GM12878 (cell line): Measurements from ENCODE around the gene NLGN1. TPM values are rescaled to one million over a fixed set of nuclear protein-coding genes. Genes with fewer than 3 reads are reported as not detected.

Source experiments
- ATAC-seq: fragments of 200-7000 bp; cut with Tn5 transposase; 3 replicates; pipeline ENCODE4 v1.9.1; 2020; ENCODE audit warnings: mild to moderate bottlenecking, moderate library complexity
- BruUV-seq: library from RNA; stranded (reverse); fragments of 400-500 nt; replicated peaks from 2 replicates; lab custom pipeline; 2021; lab: Mats Ljungman, UMichigan
- CTCF ChIA-PET: fragments of 300-600 bp; sonication (Branson Sonifier 250); formaldehyde crosslinking; extraction: SDS; loops from one replicate; lab custom pipeline; 2021; ENCODE audit warnings: inconsistent platforms; lab: Yijun Ruan, JAX
- POLR2A ChIA-PET: fragments of 350-600 bp; formaldehyde crosslinking; extraction: SDS; loops from one replicate; lab custom pipeline; 2021; ENCODE audit warnings: inconsistent platforms; lab: Charles Lee
- RAD21 ChIA-PET: fragments of 300-600 bp; sonication (Branson Sonifier 250); formaldehyde crosslinking; loops from one replicate; lab custom pipeline; 2023; ENCODE audit warnings: antibody characterized with exemption; ENCODE audit not compliant: unreplicated experiment; lab: Charles Lee
- SMC1A ChIA-PET: fragments of 300-600 bp; sonication (Branson Sonifier 250); formaldehyde crosslinking; loops from one replicate; lab custom pipeline; 2023; ENCODE audit not compliant: unreplicated experiment, uncharacterized antibody; lab: Charles Lee
- DNase-seq: peaks from one replicate; pipeline ENCODE4 v3.0.0-alpha.2; 2011; ENCODE audit warnings: low read depth, low spot score
- FAIRE-seq: peaks from 3 replicates; lab custom pipeline; 2011; peaks lifted over from hg19 to GRCh38; lab: Jason Lieb, UNC
- H2AFZ ChIP-seq: 2 replicates; pipeline ENCODE4 v1.6.0; 2011; ENCODE audit warnings: low read depth, low read length, control low read depth; ENCODE audit not compliant: control insufficient read depth
- H3K27ac ChIP-seq: 2 replicates; pipeline ENCODE4 v1.5.1; 2011; ENCODE audit warnings: control low read depth; ENCODE audit not compliant: control insufficient read depth, insufficient read depth
- H3K27me3 ChIP-seq, 2 experiments: replicated peaks in 1 of 2; 2 replicates each; pipeline versions ENCODE4 v1.6.0 to v1.6.1; 2011; ENCODE audit warnings: low read length in 1 of 2; ENCODE audit not compliant: control insufficient read depth in 2 of 2, insufficient read depth in 2 of 2
- H3K36me3 ChIP-seq, 2 experiments: 2 replicates each; pipeline ENCODE4 v1.5.1; 2011; ENCODE audit warnings: low read length in 1 of 2; ENCODE audit not compliant: control insufficient read depth in 2 of 2, insufficient read depth in 2 of 2
- H3K4me1 ChIP-seq: 2 replicates; pipeline ENCODE4 v1.6.1; 2011; ENCODE audit warnings: mild to moderate bottlenecking, low read length, moderate library complexity, mixed read lengths; ENCODE audit not compliant: control insufficient read depth, insufficient read depth
- H3K4me2 ChIP-seq: 2 replicates; pipeline ENCODE4 v1.6.0; 2011; ENCODE audit warnings: control low read depth; ENCODE audit not compliant: control insufficient read depth, insufficient read depth
- H3K4me3 ChIP-seq: fragments of 200-600 bp; sonication (generic); 2 replicates; pipeline ENCODE4 v1.5.1; 2016
- H3K79me2 ChIP-seq: 2 replicates; pipeline ENCODE4 v1.6.0; 2011; ENCODE audit warnings: low read length; ENCODE audit not compliant: control insufficient read depth, insufficient read depth
- H3K9ac ChIP-seq: 2 replicates; pipeline ENCODE4 v1.8.0; 2011; ENCODE audit warnings: low read length, control low read depth, mixed read lengths; ENCODE audit not compliant: control insufficient read depth, insufficient read depth
- H3K9me3 ChIP-seq: replicated peaks from 3 replicates; pipeline ENCODE4 v1.5.1; 2011; ENCODE audit warnings: mild to moderate bottlenecking, low read length; ENCODE audit not compliant: control insufficient read depth, insufficient read depth
- H4K20me1 ChIP-seq: 2 replicates; pipeline ENCODE4 v1.6.0; 2011; ENCODE audit not compliant: control insufficient read depth, insufficient read depth
- CBX3 ChIP-seq: fragments of 200-600 bp; sonication (generic); IDR thresholded peaks from 2 replicates; pipeline ENCODE4 v1.6.1; 2016; ENCODE audit warnings: low read depth, borderline replicate concordance
- CHD4 ChIP-seq: fragments of 200-600 bp; sonication (generic); IDR thresholded peaks from 2 replicates; pipeline ENCODE4 v1.6.1; 2016; ENCODE audit warnings: mild to moderate bottlenecking
- ETV6 ChIP-seq, 2 experiments: fragments of 450-650 bp in 1 of 2; IDR thresholded peaks in 1 of 2; conservative IDR thresholded peaks in 1 of 2; 2 replicates each; pipeline ENCODE4 v1.6.1; 2014; ENCODE audit warnings: antibody characterized with exemption in 1 of 2, borderline replicate concordance in 1 of 2, low read depth in 1 of 2, mild to moderate bottlenecking in 1 of 2, moderate library complexity in 1 of 2
- IRF4 ChIP-seq: IDR thresholded peaks from 2 replicates; pipeline ENCODE4 v1.6.1; 2011; ENCODE audit warnings: low read depth, low read length
- KLF5 ChIP-seq: fragments of 450-650 bp; IDR thresholded peaks from 2 replicates; pipeline ENCODE4 v1.6.1; 2014; ENCODE audit warnings: mild to moderate bottlenecking; ENCODE audit not compliant: partially characterized antibody
- NBN ChIP-seq: fragments of 450-650 bp; IDR thresholded peaks from 2 replicates; pipeline ENCODE4 v1.6.1; 2016
- POU2F2 ChIP-seq: IDR thresholded peaks from 3 replicates; pipeline ENCODE4 v1.6.1; 2011; ENCODE audit warnings: low read depth, mild to moderate bottlenecking, low read length, borderline replicate concordance
- RUNX3 ChIP-seq: IDR thresholded peaks from 2 replicates; pipeline ENCODE4 v1.6.1; 2012; ENCODE audit warnings: low read length, inconsistent platforms
- SREBF1 ChIP-seq: IDR thresholded peaks from 2 replicates; pipeline ENCODE4 v1.6.1; 2012; ENCODE audit warnings: mild to moderate bottlenecking, low read length
- SREBF2 ChIP-seq: IDR thresholded peaks from 2 replicates; pipeline ENCODE4 v1.6.1; 2012; ENCODE audit warnings: mild to moderate bottlenecking, low read length
- WGBS: methylation state at CpG from one replicate; pipeline ENCODE4 v1.1.6; 2016; ENCODE audit warnings: low lambda C conversion rate; ENCODE audit not compliant: insufficient replicate concordance, insufficient coverage; ENCODE audit errors: missing lambda C conversion rate; 5-methylcytosine and 5-hydroxymethylcytosine counted together
- in situ Hi-C: fragments of 300-500 bp; cut with MboI; formaldehyde crosslinking; loops from 9 replicates; pipeline ENCODE4 v1.14.3; 2018; ENCODE audit warnings: mixed read lengths
- intact Hi-C: fragments of 100-400 bp; cut with micrococcal nuclease; formaldehyde crosslinking; loops from one replicate; pipeline ENCODE4 v1.14.2; 2022; ENCODE audit not compliant: unreplicated experiment
- polyA plus RNA-seq, 11 experiments: library from polyadenylated mRNA; depleted of rRNA in 4 of 11; unstranded in 6 of 11; stranded (reverse) in 5 of 11; fragments of >200 nt; fragmentation: Nextera tagmentation in 4 of 11; fragmentation: Illumina TruSeq in 1 of 11; extraction: Ambion mirVana in 4 of 11; extraction: Trizol in 1 of 11; gene quantifications; 1 replicate in 1 of 11; 2 replicates in 10 of 11; pipeline versions ENCODE4 v1.2.1 to v1.2.3, GENCODE V29; 2011 to 2016; ENCODE audit warnings: inconsistent platforms in 2 of 11, missing spikeins in 2 of 11, low read depth in 1 of 11
- total RNA-seq, 4 experiments: library from RNA; depleted of rRNA in 3 of 4; stranded (reverse); fragments of >200 nt in 3 of 4; fragmentation: Illumina TruSeq in 1 of 4; extraction: Trizol in 1 of 4; gene quantifications; 2 replicates each; pipeline versions ENCODE4 v1.2.1 to v1.2.3, GENCODE V29; 2013 to 2021
- TF ChIP-seq, protein P1 (sequence below): fragments of 450-650 bp; IDR thresholded peaks from 2 replicates; pipeline ENCODE4 v1.6.1; 2017; ENCODE audit warnings: low read depth, mild to moderate bottlenecking, moderate library complexity
- TF ChIP-seq, protein P2 (sequence below): fragments of 150-350 bp; IDR thresholded peaks from 2 replicates; pipeline ENCODE4 v1.6.1; 2016; ENCODE audit warnings: low read depth, low read length

Gene NLGN1
- total and polyA plus RNA-seq, 10 of the 15 experiments (the other 5 are each of a cell fraction or from before 2014, with no cell fraction given) = not detected

DNA sequence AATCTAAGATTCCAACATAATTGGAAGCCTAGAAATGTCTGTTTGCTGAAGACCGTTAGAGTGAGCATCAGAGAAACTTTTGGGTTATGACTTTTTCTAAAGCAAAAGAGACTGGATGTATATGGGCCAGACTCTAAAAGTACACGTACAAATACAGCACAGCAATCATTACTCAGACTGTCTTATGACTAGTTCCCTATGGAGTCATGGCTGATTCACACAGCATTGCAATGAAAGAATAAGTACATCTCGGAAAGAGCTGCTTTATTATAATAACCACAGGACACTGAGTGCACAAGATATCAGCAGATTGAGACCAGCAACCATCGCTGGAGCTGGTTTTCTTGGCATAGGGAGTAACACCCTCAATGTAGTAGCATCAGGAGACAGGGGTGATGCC is 618.6 kb downstream of the NLGN1 start:
- RAD21 ChIA-PET = no interaction called here
- Histone ChIP-seq H3K9me3 (no peaks in the 10 kb centered on the region), H4K20me1 (no peaks in the 10 kb centered on the region), H3K9ac (no peak overlapping the region), H3K79me2 (no peaks in the 10 kb centered on the region), H3K27me3 (no peaks in the 10 kb centered on the region), H3K36me3 (no peaks in the 10 kb centered on the region), H3K4me2 (no peak overlapping the region), H3K4me3 (no peak overlapping the region), H2AFZ (no peak overlapping the region), H3K4me1 (no peaks in the 10 kb centered on the region), H3K27ac (no peak overlapping the region)
- FAIRE-seq = no peak
- SMC1A ChIA-PET = no interaction called here
- WGBS = 4% methylated on average over 4 of the region's 4 CpGs
- ATAC-seq = no peak
- POLR2A ChIA-PET = no interaction called here
- BruUV-seq = no TSS peak
- in situ Hi-C loops = no loop called here
- no peak for DNase-seq
- CTCF ChIA-PET = no interaction called here
- intact Hi-C loops = no loop called here
- no peak for TF ChIP-seq CHD4
- TF ChIP-seq POU2F2 = no peak
- TF ChIP-seq, protein P1, sequence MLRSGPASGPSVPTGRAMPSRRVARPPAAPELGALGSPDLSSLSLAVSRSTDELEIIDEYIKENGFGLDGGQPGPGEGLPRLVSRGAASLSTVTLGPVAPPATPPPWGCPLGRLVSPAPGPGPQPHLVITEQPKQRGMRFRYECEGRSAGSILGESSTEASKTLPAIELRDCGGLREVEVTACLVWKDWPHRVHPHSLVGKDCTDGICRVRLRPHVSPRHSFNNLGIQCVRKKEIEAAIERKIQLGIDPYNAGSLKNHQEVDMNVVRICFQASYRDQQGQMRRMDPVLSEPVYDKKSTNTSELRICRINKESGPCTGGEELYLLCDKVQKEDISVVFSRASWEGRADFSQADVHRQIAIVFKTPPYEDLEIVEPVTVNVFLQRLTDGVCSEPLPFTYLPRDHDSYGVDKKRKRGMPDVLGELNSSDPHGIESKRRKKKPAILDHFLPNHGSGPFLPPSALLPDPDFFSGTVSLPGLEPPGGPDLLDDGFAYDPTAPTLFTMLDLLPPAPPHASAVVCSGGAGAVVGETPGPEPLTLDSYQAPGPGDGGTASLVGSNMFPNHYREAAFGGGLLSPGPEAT = no peak
- no peak for TF ChIP-seq KLF5
- TF ChIP-seq ETV6 (conservative IDR thresholded peaks at IDR 0.05 in 1 of 2, IDR thresholded peaks at IDR 0.05 in 1 of 2; ENCODE audit: borderline replicate concordance in 1 of 2, low read depth in 1 of 2) = no peak
- TF ChIP-seq IRF4 = no peak
- TF ChIP-seq SREBF2 = no peak
- TF ChIP-seq NBN = no peak
- no peak for TF ChIP-seq SREBF1
- no peak for TF ChIP-seq RUNX3
- TF ChIP-seq CBX3 = no peak
- TF ChIP-seq, protein P2, sequence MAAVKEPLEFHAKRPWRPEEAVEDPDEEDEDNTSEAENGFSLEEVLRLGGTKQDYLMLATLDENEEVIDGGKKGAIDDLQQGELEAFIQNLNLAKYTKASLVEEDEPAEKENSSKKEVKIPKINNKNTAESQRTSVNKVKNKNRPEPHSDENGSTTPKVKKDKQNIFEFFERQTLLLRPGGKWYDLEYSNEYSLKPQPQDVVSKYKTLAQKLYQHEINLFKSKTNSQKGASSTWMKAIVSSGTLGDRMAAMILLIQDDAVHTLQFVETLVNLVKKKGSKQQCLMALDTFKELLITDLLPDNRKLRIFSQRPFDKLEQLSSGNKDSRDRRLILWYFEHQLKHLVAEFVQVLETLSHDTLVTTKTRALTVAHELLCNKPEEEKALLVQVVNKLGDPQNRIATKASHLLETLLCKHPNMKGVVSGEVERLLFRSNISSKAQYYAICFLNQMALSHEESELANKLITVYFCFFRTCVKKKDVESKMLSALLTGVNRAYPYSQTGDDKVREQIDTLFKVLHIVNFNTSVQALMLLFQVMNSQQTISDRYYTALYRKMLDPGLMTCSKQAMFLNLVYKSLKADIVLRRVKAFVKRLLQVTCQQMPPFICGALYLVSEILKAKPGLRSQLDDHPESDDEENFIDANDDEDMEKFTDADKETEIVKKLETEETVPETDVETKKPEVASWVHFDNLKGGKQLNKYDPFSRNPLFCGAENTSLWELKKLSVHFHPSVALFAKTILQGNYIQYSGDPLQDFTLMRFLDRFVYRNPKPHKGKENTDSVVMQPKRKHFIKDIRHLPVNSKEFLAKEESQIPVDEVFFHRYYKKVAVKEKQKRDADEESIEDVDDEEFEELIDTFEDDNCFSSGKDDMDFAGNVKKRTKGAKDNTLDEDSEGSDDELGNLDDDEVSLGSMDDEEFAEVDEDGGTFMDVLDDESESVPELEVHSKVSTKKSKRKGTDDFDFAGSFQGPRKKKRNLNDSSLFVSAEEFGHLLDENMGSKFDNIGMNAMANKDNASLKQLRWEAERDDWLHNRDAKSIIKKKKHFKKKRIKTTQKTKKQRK = no peak
